Activated CD8-positive, alpha-beta memory T cell treated with anti-CD3 and anti-CD28 coated beads, Interleukin-2, amount 50 U/mL, for 1 hour (primary cell): ENCODE data around the gene CR2.
"Not testable (repeated sequence)": the region's sequence is repeated elsewhere in the genome, so short reads cannot be mapped to it uniquely, and the experiment has no call there.

Experiments
- DNase-seq: peaks from one replicate; pipeline ENCODE4 v3.0.0-alpha.2; 2020; ENCODE audit errors: extremely low read depth

The CR2 gene

DNA sequence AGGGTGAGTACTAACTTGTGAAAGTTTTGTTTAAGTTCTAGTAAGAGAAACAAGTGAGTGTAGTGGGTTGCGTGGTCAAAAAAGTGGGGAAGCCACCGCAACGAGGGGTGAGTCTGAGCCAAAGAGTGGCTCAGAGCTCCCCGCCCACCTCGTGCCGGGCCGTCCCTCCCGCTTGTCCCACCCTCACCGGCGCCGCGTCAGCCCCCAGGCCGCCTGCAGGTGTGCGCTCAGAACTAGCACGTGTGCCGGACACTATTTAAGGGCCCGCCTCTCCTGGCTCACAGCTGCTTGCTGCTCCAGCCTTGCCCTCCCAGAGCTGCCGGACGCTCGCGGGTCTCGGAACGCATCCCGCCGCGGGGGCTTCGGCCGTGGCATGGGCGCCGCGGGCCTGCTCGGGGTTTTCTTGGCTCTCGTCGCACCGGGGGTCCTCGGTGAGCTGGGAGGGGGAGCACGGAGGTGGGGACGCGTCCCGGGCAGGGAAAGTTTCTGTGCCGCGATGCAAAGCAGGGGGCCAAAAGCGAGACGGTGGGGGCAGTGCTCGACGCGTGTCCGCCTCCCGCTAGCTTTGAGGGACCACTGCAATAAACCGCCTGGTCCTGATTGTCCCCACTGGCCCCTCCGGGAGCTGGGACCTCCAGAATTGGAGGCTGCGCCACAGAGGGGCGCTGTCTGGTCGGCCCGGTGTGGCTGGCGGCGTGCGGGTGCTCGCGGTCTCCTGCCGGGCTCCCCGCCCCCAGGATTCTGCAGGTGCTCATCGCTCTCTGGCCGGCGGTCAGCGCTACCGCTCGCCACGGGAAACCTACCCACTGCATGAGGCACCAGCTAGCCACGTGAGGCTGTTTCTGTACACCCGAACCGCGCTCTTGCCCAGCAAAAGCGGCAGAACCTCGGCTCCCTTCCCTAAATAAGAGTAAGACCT lies at the start of gene CR2:
Gene CR2 (plus strand): TSS at position 283 of the 919 bp plus-strand sequence. CDS start 91 bp downstream, at position 374.
- DNase-seq: no peak

DNA sequence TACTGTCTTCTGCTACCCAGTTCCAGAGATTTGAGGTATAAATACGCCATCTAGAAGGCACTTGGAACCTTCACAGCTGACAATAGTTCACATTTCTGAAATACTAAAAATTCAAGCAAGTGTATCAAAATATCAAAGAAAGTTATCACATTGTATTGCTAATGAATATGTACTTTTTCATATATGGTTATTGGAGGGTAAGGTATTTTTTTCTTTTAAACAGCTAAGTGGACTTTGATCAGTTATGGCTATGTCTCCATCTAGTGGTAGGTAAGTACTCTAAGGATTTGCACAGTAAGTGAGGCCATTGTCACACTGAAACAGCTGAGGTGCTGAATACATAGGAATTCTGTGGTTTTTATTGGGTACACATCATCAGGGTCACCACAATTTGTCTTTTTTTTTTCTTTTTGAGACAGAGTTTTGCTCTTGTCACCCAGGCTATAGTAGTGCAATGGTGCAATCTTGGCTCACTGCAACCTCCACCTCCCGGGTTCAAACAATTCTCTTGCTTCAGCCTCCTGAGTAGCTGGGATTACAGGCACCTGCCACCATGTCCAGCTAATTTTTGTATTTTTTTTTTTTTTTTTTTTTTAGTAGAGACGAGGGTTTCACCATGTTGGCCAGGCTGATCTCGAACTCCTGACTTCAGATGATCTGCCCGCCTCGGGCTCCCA lies 49.1 kb upstream of the CR2 start:
- DNase-seq: no peak

DNA sequence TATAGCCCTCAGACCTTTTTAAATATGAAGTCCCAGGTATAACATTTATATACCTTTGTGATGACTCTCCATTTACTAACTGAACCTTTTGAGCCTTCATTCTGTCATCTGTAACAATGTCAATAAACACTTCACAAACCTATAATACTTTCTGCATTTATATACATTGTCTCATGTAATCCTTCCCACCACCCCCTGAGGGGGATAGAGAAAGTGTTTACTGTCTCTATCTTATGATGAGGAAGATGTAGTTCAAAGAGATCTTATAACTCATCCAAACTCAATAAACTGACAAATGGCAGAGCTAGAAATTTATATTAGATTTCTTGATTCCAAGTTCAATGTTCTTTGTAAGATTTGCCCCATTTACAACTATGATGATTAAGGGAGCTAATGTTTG lies 48.3 kb upstream of the CR2 start:
- DNase-seq: no peak

DNA sequence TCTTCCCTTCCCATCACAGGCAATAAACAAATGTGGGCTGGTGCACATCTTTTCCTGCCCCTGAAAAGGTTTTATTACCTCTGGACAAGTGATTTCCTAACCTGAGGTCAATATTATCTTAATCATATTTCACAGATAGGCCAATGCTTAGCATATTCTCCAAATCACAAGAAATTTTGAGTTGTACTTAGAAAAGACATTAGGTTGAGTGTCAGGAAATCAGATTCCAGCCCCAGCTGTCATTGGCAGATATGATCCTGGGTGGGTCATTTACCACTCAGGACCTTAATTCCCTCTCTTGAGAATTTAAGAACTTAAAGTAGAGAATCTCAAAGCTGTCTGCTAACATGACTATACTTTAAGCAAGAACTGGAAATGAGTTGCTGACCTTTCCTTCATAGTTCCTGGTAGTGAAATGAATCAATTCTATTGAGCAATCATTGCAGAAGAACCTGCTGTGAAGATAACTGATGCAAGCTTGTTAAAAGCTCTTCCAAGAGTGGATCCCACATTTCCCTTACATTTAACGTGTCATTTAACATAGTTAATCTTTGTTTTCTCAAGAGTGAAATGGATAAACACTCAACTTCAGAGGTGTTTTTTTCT lies 46.4 kb upstream of the CR2 start:
- no peak for DNase-seq

DNA sequence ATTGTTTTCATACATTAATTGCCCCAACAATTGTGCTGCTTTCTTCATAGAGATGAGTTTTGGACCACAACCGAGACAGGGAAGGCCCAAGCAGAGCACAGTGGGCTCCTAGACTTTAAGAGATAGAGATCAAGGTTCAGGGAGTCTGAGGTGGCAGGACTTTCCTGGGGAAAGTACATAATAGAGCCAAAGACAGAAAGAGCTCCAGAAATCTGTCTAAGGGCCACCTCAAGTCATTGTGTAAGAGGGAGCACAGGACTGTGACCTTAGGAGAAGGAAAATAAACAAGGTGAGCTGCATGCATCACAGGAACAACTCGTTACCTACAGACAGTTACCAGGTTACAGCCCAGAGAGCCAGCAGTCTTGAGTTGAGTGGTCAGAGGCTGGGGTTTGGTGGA lies 41.3 kb upstream of the CR2 start:
- no peak for DNase-seq

DNA sequence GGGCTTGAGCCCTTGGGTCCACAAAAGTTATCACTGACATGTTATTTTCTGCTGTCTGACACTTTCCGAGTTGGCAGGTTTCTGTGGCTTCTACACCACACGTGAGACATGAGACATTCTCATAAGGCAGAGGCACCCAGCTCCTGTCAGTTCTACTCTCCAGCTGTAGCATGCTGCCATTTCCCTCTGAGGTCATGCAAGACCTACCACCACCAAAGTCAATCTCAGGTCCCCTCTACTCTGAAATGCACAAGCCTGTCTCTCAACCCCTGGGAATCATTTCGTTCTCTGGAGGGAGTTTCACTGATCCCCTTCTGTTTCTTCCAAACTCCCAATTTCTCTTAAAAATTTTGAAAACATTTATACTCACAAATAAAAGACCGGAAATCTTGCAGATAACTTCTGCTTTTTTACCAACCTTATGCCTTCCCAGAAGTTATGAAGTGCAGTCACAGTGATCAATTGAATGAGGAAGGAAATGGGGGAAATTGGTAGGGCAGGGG lies 39.5 kb upstream of the CR2 start:
- no peak for DNase-seq

DNA sequence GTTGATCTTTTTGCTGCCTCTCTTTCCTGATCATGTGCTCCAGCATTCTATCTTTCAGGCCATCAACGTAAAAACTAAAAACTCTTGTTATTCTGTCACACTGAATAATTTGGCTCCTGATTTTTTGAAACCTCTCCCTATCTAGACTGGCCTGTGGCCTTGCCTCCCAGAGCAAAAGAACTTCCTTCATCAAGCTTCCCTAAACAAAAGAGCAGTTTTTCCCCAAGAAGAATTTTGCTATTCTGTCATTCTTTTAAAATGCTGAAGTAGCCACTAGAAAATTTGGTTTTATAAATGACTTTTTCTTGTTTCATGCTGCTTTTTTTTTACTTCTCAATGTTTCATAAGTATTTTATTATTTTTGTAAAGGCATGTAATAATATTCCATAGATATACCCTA lies 37.1 kb upstream of the CR2 start:
- DNase-seq: no peak

DNA sequence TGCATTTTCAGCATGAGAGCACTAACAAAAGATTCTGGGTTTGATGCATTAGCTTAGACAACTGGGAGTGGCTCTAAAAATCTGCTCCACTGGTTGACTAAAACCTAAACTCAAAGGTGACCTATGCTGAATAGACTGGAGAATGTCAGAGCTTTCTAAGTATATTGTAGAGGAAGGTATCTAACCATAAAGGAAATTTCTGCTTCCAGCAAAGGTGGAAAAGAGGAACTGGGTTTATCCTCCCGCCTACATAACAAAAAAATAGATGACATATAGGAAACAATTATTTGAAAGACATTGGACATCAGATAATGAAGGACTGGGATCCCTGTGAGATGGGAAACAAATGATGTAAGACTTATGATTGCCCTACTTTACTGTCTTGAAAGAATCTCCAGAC lies 35.8 kb upstream of the CR2 start:
- no peak for DNase-seq

DNA sequence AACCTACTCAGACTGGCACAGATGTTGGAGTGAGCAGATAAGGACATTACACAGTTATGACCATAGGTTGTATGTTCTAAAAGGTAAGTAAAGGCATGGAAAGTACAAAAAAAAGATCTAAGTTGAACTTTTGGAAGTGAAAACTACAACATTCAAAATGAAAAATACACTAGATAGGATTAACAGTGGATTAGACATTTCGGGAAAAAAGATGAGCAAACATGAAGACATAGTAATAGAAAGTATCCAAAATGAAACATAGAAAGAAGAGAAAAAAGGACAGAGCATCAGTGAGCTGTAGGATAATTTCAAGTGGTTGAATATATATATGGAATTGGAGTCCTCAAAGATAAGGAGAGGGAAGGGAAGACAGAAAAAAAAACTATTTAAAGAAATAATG lies 34.0 kb upstream of the CR2 start:
- DNase-seq: no peak

DNA sequence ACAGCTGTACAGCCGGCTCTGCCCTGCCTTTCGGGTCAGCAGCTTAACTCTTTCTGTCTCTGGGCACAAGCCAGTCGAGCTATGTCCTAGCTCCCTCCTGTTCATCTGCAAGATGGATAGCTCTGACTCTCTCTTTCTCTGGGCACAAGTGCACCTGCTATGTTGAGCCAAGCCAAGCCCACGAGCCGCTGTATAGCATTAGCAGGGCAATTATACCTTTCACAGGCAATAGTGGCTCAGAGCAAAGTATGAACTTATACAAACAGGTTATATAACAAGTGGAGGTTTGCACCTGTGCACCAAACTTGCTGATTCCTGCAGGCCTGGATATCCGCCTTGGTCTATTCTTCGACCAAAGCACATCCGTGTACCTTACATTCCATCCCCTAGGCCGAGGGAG lies 33.0 kb upstream of the CR2 start:
- DNase-seq: no peak

DNA sequence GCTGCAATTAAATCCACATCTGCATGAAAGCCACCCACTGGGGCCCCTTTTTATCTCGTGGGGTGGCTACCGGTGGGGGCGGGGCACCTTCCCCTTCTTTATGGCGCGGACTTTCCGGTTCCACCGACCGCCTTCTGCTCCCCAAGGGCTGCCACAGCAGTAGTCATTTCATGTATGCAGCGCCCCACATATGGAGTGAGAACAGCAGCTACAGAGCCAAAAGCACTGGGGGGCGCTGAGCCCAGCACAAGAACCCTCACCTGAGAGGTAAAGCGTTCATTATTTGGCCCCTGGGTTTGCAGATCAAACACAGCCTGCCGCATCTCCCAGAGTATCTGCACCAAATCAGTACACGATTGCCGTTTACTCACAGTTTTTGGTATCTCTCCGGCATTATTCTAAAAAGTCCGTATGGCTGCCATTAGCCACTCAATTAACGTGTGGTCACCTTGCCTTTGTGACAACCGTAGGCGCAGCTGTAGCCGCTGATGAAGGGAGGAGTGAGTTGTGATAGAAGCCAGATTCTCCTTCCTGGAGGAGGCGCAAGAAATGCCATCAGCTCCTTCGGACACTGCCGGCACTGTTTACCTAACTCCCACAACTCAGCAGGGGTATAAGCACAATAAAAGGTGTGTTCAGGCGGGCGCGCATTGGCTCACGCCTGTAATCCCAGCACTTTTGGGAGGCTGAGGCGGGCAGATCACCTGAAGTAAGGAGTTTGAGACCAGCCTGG lies 30.4 kb upstream of the CR2 start:
- no peak for DNase-seq

DNA sequence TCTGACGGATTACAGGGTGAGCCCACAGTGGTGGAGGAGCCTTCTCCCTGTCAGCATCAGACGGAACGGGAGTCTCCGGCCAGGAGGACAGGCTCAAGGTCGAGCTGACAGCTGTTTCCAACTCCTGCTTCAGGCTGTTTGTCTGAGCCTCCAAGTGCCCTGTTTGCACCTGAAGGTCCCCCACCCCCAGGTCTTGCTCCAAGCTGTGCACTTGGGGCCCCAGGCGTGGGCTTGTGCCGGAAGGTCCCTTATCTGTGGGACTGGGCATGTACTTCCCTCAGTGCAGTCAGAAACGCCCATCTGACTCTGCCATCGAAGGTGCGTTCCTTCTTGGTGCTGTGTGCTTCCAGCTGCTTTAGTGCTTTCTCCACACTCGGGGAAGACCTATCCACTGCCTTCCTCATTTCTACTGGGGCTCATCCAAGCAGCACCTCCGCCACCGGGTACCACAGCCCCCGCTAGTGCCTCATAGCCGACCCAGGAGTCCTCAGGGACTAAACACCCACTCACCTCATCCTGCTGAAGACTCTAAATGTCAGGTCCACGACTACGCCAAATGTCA lies 29.5 kb upstream of the CR2 start:
- no peak for DNase-seq

DNA sequence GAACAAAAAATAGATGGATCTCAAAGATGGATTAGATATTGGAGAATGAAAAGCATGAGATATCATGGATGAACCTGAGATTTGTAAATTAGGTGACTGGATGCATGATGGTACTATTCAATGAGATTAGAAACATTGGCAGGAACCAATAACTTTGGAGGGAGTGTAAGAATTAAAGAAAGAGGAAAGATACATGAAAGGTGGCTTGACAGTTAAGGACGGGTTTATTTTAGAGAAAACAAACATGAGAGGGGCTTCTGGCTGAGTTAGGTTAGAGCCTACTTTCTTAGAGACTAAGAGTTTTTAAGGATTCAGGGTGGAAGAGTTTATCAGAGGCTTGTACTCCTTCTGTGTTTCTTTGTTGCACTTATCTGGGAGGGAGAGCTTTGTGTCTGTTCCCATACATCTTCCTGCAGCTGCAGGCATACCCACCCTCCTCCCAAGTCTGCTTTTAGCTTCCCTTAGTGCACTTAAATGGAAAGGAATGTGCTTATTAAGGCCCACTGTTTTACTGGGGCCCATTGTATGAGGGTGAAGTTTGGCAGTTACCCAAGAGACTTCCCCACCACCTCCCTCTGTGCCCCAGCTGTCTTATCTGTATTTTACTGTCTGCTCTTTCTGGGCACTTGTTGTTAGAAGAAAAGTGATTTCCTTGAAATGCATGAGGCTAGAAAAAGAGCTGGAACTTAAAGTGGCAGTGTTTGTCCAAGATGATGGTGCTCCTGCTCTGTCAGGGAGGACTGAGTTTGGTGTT lies 26.1 kb upstream of the CR2 start:
- DNase-seq: no peak

DNA sequence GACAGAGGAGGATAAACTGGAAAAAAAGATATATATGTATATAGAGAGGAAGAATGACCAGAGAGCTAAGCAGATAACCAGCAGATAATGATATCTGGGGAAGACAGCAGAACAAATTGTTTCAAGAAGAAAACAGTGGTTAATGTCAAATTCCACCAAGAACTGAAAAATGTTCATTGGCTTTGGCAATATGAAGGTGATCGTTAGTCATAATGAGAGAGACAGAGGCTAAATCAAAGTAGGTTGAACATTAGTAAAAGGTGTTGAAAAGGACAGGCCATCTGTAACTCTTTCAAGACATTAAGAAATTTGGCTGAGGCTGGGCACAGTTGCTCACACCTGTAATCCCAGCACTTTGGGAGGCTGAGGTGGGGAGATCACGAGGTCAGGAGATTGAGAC lies 25.3 kb upstream of the CR2 start:
- DNase-seq: no peak

DNA sequence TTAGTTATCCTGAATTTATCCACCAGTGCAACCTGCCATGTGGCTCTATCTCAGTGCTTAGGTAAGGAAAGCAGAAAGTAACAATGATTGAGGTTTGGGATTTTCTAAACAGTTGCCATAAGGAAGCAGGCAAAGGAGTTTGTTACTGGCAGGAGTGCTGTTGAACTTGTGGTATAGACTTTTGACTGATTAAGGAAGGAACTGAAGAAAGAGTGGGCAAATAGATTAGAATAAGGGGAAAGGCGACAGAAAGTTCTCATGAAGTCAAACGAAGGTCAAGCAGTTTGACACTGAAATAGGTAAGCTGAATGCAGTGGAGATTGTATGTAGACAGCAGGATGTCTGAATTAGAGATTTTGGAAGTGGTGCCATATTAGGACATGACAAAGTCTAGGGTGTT lies 24.2 kb upstream of the CR2 start:
- no peak for DNase-seq

DNA sequence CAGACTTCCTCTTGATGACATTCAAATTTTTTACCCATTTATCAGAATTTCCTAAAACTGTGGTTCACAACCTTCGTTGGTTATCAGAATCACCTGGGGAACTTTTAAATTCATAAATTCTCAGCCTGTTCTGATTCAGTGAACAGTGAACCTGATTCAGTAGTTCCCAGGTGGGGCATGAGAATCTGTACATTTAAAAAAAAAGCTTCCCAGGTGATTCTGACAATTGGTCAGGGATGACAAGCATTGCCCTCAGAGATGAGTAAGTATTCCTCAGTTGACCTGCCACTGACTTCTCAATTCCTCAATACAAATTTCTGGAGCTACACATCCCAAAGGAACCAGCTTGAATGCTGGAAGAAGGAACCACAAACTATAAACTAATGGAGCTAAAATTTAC lies 23.5 kb upstream of the CR2 start:
- DNase-seq: no peak

DNA sequence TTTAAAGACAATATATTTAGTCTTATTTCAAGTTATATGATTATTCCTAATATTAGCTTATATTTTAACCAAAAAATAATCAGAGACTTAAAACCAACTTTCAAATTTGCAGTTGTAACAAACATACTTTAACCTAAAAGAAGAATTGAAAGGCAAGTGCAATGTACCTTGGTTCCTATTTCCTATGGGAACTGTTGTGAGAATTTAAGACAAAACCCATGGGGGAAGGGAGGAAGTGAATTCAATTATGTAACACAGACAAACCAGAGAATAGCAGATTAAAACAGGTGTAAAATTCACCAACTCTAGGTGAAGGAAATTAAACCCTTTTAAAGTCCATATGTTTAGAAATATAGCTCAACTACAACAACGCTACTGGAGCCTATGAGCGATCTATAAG lies 22.6 kb upstream of the CR2 start:
- no peak for DNase-seq

DNA sequence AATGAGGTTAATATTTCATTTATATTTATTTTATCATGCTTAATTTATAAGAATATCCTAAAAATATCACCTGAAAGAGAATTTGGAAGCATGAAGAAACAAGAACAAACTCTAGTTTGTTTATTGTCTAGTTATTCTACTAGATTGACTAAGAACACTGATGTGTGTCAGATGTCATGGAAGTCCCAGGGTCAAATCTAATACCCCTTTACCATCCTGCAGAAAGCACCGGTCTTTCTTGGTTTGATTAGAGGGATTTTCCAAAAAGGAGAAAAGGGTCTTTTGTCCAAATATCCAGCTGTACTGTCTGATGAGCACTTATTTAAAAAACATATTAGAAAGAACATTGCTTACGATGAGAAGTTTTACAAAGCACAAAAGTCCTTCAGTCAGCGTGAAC lies 20.7 kb upstream of the CR2 start:
- DNase-seq: no peak

DNA sequence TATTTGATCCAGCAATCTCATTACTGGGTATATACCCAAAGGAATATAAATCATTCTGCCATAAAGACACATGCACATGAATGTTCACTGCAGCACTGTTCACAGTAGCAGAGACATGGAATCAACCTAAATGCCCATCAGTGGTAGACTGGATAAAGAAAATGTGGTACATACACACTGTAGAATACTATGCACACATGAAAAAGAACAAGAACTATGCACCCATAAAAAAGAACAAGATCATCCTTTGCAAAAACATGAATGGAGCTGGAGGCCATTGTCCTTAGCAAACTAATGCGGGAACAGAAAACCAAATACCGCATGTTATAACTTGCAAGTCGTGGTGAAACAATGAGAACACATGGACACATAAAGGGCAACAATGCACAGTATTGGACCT lies 17.4 kb upstream of the CR2 start:
- not testable (repeated sequence) for DNase-seq

DNA sequence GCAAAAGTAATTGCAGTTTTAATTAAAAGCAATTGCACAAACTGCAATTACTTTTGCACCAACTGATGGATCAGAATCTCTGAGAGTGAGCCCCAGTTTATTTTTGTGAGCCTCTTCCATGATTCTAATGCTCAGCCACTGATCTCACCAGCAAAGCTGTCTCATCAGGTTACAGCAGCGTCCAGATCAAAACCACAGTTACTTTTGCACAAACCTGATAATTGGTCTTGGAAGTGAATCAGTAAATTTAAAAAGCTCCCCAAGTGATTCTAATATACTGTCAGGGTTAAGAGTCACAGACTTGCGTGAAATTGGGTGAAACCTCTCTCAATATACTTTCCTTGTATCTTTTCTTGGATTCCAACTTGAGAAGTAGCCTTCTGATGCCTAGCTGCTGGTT lies 13.5 kb upstream of the CR2 start:
- no peak for DNase-seq
